Activated CD8-positive, alpha-beta memory T cell treated with anti-CD3 and anti-CD28 coated beads for 4 hours (primary cell): ENCODE data around the gene SMCO1.
"Not testable (repeated sequence)": the region's sequence is repeated elsewhere in the genome, so short reads cannot be mapped to it uniquely, and the experiment has no call there.

Experiments
- DNase-seq, 2 donors: peaks; one replicate each; pipeline ENCODE4 v3.0.0-alpha.2; 2020; ENCODE audit warnings: low read depth in 2 of 2

Gene SMCO1, protein sequence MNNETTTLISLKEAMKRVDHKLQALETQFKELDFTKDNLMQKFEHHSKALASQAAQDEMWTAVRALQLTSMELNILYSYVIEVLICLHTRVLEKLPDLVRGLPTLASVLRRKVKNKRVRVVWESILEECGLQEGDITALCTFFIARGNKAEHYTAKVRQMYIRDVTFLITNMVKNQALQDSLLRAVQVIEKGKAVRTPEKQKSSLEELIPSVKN

DNA sequence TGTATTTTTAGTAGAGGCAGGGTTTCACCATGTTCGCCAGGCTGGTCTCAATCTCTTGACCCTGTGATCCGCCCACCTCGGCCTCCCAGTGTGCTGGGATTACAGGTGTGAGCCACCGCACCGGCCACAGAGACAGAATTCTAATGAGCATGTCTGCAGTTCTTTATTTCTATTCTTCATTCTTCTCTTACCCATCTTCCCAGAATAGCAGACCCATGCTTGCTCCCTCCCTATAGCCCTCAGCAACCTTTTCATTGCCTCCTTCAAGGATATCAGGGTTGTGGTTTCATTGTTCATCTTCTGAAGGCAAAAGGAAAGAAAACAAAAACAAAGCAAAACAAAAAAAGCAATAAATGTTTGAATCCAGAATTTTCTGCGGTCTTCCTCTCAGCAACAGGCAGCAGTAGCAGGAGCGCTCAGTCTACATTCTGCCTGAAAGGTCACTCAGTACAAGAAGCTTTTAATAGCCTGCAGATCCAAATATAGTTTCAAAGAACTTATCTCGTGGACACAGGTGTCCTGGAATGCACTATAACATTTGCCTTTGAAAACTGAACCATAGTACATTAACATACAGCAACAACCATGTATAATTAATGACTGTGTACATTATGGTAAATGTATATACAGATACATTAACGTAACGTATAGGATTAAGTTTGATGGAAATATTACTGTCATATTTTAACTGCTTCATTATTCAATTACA lies at the start of gene SMCO1:
TSS of gene SMCO1 (minus strand) at position 434 of the 709 bp plus-strand sequence. CDS start at position 297, 137 bp downstream.
- DNase-seq, result no peak

DNA sequence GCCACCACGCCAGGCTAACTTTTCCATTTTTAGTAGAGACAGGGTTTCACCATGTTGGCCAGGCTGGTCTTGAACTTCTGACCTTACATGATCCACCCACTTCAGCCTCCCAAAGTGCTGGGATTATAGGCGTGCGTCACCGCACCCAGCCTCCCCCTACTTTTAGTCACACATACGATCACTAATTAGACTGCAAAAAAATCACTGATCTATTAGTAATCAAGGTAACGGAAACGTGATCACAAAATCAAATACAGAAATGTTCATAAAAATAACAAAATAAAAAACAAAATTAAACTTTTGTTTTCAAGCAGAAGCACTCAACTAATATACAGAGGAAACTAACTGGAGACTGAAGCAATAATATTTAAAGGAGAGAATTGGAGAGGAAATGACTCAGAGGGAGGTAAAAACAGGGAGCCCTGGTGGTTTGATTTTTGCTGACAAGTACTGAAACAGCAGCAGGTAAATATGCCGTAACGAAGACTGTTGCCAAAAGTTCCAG lies 48.6 kb upstream of the SMCO1 start:
- DNase-seq, result no peak

DNA sequence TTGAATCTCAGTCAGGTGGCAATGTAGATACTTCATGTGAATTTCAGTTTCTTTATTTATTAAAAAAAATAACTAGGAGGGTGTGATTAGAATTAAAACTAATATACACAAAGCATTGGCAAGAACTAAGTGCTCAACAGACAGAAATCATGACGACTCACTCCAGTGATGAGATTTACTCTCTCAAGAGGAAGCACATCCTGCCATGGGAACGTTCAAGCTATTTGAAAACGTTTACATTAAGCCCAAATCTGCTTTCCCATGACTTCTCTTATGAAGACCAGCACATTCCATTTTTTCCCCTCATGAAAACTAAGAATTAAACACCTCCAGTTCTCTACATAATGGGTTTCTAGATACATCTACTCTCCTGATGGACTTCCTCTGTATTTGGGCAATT lies 44.7 kb upstream of the SMCO1 start:
- no peak for DNase-seq

DNA sequence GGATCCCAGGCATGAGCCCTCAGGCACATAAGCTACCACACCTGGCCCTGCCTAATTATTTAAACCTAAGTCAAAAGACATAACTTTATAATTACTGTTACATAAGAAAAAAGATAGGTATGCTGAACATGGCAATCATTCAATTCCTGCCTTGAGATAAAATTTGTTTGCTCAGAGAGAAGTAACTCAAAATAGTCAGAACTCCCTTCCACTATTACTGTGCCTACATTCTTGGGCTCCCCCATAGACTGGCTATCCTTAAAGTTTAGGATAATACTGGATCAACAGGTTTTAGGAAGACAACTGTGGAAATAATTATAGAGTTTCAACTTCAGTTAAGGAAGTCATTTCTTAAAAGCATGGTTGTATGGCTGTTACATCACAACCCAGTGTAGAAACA lies 43.3 kb upstream of the SMCO1 start:
- no peak for DNase-seq

DNA sequence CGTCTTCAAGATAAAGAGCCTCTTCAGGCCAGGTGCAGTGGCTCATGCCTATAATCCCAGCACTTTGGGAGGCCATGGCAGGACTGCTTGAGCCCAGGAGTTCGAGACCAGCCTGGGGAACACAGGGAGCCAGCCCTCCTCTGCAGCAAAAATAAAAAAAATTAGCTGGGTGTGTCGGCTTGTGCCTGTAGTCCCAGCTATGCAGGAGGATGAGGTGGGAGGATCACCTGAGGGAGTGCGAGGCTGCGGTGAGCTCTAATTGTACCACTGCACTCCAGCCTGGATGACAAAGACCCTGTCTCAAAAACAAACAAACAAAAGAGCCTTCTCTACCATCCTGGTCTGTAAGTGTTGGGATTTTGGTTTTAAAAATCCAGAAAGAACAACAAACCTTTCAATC lies 42.1 kb upstream of the SMCO1 start:
- no peak for DNase-seq

DNA sequence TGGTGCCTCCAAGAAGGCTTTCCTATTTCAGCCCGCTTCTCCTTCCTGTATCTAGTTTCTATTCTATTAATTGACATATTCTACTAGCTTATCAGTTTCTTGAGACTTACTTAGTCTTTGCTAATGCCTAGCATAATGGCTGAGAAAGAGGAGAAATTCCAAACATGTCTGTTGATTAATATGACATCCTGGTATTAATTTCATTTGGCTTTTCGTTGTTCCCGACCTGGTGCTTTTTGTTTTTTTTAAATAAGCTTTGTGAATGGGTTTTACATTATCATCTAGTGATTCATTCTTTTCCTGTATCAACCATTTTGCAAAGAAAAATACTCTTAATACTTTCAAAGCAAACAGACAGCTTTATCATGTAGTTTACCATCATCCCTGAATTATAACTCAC lies 40.1 kb upstream of the SMCO1 start:
- DNase-seq, result no peak

DNA sequence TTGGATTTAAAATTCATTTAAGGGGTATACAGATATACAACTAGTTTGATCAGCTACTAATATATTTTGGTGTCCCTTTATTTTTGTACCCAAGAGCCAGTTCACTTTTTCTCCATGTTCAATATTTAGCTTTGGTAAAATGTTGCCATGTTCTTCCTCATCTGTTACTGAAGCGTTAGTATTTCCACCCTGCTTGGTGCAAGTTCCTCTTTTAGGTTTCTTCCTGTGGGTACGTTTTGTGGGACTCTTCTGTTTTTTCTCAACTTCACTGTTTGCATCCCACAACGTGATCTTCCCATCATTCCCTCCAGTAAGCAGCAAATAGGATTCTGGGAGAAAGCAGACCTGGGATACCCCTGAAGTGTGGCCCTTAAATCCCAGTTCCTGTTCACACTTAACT lies 39.1 kb upstream of the SMCO1 start:
- no peak for DNase-seq

DNA sequence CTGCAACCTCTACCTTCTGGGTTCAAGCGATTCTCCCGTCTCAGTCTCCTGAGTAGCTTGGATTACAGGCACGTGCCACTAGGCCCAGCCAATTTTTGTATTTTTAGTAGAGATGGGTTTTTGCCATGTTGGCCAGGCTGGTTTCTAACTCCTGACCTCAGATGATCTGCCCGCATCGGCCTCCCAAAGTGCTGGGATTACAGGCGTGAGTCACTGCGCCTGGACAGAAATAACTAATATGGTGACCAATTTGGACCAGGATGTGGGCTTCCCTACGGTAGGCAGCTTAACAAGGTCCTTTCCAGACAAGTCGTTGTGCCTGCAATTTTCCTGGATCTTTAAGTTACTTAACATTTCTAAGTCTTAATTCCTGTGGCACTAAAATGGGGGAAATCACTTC lies 38.4 kb upstream of the SMCO1 start:
- no peak for DNase-seq

DNA sequence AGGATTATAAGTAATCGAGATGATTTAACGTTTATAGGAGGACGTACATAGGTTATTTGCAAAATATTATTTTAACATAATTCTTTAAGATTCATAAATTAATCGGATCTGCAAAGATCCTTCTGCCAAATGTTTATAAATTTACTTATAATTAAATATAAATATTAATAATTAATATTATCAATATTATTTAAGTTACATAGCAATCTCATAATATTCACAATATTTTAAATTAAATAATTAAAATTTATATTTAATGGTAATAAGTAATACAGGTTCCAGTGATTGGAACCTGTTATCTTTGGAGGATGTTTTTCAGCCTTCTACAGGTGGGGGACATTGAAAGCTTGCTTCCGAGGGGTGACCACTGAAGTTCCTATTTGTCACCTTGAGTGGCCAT lies 37.1 kb upstream of the SMCO1 start:
- no peak for DNase-seq

DNA sequence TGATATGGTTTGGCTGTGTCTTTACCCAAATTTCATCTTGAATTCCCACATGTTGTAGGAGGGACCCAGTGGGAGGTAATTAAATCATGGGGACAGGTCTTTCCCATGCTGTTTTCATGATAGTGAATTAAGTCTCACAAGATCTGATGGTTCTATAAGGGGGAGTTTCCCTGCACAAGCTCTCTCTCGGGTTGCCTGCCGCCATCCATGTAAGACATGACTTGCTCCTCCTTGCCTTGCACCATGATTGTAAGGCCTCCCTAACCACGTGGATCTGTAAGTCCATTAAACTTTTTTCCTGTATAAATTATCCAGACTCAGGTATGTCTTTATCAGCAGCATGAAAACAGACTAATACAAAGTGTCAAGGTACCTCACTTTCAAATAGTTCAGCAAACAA lies 35.0 kb upstream of the SMCO1 start:
- not testable (repeated sequence) for DNase-seq

DNA sequence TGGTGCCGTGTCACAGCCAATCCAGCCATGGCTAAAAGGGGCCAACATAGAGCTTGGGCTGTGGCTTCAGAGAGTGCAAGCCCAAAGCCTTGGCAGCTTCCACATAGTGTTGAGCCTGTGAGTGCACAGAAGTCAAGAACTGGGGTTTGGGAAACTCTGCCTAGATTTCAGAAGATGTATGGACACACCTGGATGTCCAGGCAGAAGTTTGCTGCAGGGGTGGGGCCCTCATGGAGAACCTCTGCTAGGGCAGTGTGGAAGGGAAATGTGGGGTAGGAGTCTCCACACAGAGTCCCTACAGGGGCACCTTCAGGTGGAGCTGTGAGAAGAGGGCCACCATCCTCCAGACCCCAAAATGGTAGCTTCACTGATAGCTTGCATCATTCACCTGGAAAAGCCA lies 34.2 kb upstream of the SMCO1 start:
- not testable (repeated sequence) for DNase-seq

DNA sequence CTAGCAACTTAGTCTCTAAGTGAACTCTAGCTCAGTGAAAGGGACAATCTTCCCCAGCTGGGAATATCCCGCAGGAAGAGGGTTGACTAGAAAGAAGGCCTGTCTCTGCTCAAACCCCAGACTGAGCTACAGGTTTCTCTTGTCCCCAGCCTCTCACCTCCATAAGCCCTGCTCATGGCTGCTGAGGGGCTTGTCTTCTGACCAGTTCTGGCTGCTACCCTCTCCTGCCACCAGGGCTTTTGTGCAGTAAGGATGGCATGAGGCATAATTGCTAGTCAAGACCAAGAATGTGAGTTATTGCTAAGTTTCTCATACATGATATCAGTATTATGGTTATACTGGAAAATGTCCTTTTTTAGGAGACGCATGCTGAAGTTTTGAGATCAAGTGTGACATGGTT lies 31.9 kb upstream of the SMCO1 start:
- DNase-seq, result no peak

DNA sequence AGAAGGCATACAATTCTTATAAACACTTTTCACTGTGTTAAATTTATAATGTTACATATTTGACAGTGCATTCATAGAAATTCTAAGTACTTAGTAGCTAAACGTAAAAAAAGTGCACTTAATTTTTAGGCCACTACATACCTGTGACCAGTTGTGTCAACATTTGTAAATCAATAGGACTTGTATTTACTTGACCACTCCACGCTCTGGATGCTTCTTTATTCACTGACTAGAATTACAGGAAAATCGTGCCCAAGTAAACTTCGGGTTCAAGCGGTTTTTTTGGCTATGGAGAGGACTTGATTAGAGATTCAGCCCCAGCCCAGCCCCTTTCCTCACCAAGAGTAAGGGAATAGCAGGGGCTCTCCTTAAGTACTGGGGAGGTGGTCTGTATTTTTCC lies 31.4 kb upstream of the SMCO1 start:
- DNase-seq, result no peak

DNA sequence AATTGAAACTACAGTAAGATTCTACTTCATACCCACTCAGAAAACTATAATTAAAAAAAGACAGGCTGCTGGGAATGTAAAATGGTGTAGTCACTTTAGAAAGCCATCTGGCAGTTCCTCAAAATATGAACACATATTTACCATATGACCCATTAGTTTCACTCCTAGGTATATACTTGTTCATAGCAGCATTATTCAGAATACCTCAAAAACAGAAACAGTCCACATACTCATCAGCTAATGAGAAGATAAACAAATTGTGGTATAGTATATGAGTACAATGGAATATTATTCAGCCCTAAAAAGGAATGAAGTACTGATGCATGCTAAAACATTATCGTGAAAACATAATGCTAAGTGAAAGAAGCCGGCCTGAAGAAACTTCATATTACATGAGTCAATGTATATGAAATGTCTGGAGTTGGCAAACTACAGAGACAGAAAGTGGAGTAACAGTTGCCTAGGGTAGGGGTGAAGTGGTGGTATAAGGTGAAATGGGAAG lies 29.4 kb upstream of the SMCO1 start:
- no peak for DNase-seq

DNA sequence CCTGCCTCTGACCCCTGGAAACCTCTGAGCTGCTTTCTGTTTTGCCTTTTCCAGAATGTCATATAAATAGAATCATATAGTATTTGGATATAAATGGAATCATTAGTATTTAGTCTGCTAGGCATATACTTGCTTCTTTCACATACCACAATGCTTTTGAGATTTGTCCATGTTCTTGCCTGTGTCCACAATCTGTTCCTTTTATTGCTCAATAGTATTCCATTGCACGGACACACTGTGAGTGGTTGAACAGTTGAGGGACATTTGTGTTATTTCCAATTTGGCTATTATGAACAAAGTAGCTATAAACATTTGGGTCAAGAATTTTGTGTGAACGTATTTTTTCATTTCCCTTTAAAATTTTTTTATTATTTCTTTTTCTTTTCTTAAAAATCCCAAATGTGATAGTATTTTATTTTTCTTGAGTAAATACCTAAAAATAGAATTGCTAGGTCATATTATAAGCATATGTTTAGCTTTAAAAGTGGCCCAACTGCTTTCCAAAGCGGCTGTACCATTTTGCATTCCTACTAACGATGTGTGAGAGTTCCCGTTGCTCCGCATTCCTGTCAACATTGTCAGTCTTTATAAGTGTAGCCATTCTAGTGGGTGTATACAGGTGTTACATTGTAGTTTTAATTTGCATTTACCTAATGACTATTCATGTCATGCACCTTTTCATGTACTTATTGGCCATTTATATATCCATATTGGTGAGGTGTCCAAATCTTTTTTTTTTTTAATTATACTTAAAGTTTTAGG lies 26.7 kb upstream of the SMCO1 start:
- DNase-seq, result no peak

DNA sequence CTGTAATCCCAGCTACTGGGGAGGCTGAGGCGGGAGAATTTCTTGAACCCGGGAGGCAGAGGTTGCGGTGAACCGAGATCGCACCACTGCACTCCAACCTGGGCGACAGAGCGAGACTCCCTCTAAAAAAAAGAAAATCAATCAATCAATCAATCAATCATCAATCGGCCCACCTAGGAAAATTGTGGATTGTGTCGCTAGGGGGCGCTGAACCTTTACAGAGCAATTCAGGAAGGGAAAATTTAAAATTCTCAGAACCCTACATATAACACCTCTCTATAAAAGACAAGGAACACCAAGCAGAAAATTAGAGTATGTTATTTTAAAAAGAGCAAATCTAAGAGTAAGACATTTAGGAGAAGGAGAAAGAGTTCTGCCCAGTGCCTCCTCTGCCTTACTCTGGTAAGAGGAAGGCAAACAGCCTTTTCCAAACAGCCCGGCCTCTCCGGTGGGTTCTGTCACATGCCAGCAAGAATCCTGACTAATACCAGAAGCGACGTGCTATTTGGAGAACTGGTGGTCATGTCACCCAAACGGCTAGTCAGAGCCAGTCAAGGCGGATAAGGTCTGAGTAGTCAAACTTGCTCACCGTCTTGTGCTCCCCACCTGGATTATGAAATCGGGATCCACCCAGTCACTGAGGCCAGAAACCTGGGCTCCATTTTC lies 22.3 kb upstream of the SMCO1 start:
- DNase-seq, result peak; percentile 29 to 33

DNA sequence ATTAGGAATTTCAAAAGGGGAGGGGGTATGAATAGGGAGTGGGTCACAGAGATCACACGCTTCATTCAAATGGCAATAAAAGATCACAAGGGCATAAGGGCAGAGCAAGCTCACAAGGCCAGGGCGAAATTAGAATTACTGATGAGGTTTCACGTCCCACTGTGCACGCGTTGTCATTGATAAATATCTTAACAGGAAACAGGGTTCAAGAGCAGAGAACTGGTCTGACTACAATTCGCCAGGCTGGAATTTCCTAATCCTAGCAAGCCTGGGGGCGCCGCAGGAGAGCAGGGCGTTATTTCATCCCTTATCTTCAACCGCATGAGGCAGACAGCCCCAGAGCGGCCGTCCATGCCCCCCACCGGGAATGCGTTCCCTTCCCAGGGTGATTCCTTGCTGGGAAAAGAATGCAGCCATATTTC lies 18.1 kb upstream of the SMCO1 start:
- DNase-seq, result no peak

DNA sequence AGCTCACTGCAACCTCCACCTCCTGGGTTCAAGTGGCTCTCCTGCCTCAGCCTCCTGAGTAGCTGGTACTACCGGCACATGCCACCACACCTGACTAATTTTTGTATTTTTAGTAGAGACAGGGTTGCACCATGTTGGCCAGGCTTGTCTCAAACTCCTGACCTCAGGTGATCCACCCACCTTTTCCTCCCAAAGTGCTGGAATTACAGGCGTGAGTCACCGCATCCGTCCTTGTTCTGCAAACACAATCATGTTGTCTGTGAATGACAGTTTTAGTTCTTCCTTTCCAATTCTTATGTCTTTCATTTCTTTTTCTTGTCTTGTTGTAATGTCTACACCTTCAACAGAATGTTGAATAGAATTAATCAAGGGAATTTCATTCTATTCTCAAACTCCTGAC lies 16.3 kb upstream of the SMCO1 start:
- no peak for DNase-seq

DNA sequence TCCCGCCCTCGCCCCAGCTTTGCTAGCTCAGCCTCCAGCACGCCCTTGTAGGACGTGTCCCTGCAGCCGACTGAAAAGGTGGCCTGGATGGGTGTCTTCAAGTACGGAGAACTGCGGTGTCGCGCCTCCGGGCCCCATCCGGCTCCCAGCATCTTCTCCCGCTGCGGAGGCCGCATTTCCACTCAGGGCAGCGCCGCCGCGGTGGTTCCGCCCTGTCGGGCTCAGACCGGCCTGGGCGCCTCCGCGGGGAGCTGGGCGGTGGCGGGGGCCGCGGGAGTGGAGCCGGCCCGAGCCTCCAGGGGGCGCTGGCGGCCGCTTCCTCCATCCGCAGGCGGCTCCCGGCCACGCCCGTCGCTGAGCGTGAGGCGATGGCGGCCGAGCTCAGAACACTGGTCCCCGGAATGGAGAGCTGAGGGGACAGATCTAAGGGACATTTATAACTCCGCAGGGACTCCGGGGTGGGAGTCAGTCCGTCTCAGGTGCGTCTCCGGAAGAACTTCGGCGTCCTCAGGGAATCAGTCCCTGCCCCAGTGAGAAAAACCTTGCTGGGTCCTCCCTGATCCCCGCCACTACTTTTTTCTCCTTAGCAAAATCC lies 13.6 kb upstream of the SMCO1 start:
- DNase-seq, result peak; percentile 48 to 56

DNA sequence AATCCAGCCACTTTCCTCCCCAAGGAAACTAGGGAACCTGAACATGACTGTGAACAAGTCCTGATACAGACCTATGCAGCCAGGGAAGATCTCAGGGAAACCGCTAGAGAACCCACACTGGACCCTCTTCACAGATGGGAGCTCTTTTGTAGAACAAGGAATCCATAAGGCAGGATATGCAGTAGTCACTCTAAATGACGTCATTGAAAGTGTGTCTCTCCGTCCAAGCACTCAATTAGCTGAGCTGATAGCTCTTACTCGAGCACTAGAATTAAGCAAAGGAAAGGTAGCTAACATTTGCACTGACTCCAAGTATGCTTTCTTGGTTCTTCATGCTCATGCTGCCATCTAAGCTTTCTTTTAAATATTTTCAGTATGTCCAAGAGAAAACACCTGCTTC lies 10.0 kb upstream of the SMCO1 start:
- DNase-seq, result no peak

DNA sequence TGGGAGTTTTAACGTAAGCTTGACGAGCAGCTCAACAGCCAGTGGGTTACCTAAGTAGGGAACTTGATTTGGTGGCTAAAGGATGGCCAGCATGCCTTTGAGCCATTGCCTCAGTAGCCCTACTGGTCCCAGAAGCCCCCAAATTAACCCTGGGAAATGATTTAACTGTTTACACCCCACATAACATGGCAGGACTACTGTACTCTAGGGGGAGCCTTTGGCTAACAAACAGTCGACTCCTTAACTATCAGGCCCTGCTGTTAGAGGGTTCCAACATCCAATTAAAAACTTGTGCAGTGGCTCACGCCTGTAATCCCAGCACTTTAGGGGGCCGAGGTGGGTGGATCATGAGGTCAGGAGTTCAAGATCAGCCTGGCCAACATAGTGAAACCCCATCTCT lies 9.4 kb upstream of the SMCO1 start:
- no peak for DNase-seq

DNA sequence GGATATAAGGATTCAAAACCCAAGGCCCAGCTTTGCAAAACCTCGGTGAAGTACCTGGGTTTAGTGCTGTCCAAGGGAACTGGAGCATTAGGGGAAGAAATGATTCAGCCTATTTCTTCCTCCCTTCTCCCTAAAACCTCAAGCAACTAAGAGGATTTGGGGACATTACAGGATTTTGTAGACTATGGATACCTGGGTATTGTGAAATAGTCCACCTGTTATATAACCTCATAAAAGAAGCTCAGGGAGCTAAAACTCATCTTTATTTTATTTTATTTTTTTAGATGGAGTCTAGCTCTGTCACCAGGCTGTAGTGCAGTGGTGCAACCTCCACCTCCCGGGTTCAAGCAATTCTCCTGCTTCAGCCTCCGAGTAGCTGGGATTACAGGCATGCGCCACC lies 8.7 kb upstream of the SMCO1 start:
- no peak for DNase-seq
